ENCODE measurements around the gene ACSF3. TPM values are rescaled to one million over a fixed set of nuclear protein-coding genes. Genes with fewer than 3 reads are reported as not detected.

ACSF3 gene
- total RNA-seq, 1 experiment from 2014 or later: 74.5 TPM

- ATAC-seq (no peak), DNase-seq (ENCODE audit: low read depth, low spot score) (no peak)
- H3K4me3 ChIP-seq (replicated peaks in 1 of 2; ENCODE audit: low read depth in 1 of 2, low read length in 2 of 2): no peak overlapping the region
- TF ChIP-seq, protein P1, sequence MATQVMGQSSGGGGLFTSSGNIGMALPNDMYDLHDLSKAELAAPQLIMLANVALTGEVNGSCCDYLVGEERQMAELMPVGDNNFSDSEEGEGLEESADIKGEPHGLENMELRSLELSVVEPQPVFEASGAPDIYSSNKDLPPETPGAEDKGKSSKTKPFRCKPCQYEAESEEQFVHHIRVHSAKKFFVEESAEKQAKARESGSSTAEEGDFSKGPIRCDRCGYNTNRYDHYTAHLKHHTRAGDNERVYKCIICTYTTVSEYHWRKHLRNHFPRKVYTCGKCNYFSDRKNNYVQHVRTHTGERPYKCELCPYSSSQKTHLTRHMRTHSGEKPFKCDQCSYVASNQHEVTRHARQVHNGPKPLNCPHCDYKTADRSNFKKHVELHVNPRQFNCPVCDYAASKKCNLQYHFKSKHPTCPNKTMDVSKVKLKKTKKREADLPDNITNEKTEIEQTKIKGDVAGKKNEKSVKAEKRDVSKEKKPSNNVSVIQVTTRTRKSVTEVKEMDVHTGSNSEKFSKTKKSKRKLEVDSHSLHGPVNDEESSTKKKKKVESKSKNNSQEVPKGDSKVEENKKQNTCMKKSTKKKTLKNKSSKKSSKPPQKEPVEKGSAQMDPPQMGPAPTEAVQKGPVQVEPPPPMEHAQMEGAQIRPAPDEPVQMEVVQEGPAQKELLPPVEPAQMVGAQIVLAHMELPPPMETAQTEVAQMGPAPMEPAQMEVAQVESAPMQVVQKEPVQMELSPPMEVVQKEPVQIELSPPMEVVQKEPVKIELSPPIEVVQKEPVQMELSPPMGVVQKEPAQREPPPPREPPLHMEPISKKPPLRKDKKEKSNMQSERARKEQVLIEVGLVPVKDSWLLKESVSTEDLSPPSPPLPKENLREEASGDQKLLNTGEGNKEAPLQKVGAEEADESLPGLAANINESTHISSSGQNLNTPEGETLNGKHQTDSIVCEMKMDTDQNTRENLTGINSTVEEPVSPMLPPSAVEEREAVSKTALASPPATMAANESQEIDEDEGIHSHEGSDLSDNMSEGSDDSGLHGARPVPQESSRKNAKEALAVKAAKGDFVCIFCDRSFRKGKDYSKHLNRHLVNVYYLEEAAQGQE (IDR thresholded peaks at IDR 0.05; ENCODE audit: low read depth): no peak
- TF ChIP-seq SIN3A (IDR thresholded peaks at IDR 0.05; ENCODE audit: low read depth): no peak
- no peak for TF ChIP-seq TCF7L2 (IDR thresholded peaks at IDR 0.05; ENCODE audit: borderline replicate concordance, extremely low read depth, insufficient read depth, insufficient read length)
- TF ChIP-seq POLR2AphosphoS5 (IDR thresholded peaks at IDR 0.05; ENCODE audit: low read depth, low read length): no peak
- CTCF ChIA-PET: no interaction called here
- no peaks in the 10 kb centered on the region; the same call in 1 of the 2 replicates for H3K79me2 ChIP-seq (ENCODE audit: insufficient read depth, low read length)
- peaks cover 12 to 23% of the 10 kb centered on the region in 2 experiments for H3K4me1 ChIP-seq (ENCODE audit: control insufficient read depth in 1 of 2, insufficient read depth in 2 of 2, low read length in 2 of 2)
- no peaks in the 10 kb centered on the region for H3K9me2 ChIP-seq (ENCODE audit: insufficient read depth)
- no peak overlapping the region; the same call in 1 of the 2 replicates for H3K27ac ChIP-seq (ENCODE audit: low read depth, low read length)
- no peak overlapping the region for H2AFZ ChIP-seq (ENCODE audit: low read depth, low read length, poor library complexity, severe bottlenecking)
- RAD21 ChIA-PET (ENCODE audit: low non-redundant PET in 1 of 2, low total read pairs in 2 of 2, uncharacterized antibody in 2 of 2, unreplicated experiment in 2 of 2): no interaction called here
- BruUV-seq (replicated peaks): no TSS peak
- no peak overlapping the region for H3K4me2 ChIP-seq (ENCODE audit: low read length)
- no peaks in the 10 kb centered on the region for H3K36me3 ChIP-seq (ENCODE audit: control insufficient read depth in 1 of 2, insufficient read depth in 2 of 2, low read length in 2 of 2)
- POLR2A ChIA-PET: no interaction called here
- H3K9me3 ChIP-seq (ENCODE audit: control insufficient read depth in 1 of 2, insufficient read depth in 1 of 2, low read depth in 1 of 2, low read length in 2 of 2): no peaks in the 10 kb centered on the region
- H4K20me1 ChIP-seq (ENCODE audit: insufficient read depth): no peaks in the 10 kb centered on the region
- intact Hi-C loops (cut with micrococcal nuclease): loop anchor here (10.0 kb wide), 1 partner anchor 242 kb away; the partner anchor contains the start of gene APRT
- 0 out of 2 replicates have a peak, but pooled peaks cover 2% of the 10 kb centered on the region for H3K27me3 ChIP-seq (ENCODE audit: insufficient read depth, low read length)
- H3K9ac ChIP-seq (ENCODE audit: low read length): no peak overlapping the region
Observed at GRCh38 chr16:89056592-89056991, 37.1 kb upstream of the ACSF3 start.

DNA sequence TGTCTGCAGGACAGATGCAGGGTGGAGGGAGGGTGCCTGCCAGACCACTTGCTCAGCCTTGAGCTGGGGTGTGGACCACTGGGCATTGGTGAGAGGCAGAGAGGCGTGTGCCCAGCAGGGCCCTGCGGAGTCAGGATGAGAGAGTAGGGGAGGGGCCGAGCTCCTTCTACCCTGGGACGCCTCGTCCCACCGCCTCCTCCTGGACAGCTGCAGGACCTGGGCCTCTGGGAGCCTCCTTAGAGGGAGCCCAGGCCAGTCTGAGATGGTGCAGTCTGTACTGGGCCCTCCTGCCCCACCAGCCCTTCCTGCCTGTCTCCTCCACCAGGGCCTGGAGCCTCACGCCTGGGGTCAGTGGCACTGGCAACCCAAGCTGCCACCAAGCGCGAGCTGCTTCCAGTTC is 35.9 kb upstream of the ACSF3 start:
- no peak overlapping the region for H3K4me3 ChIP-seq (replicated peaks in 1 of 2; ENCODE audit: low read depth in 1 of 2, low read length in 2 of 2)

More for the DNA sequence above, 35.9 kb upstream of the ACSF3 start:
- no peak for DNase-seq (ENCODE audit: low read depth, low spot score)
- Histone ChIP-seq H3K4me2 (ENCODE audit: low read length) (no peak overlapping the region), H2AFZ (ENCODE audit: low read depth, low read length, poor library complexity, severe bottlenecking) (no peak overlapping the region), H3K9me2 (ENCODE audit: insufficient read depth) (no peaks in the 10 kb centered on the region), H3K9ac (ENCODE audit: low read length) (no peak overlapping the region), H4K20me1 (ENCODE audit: insufficient read depth) (no peaks in the 10 kb centered on the region), H3K27me3 (ENCODE audit: insufficient read depth, low read length) (0 out of 2 replicates have a peak, but pooled peaks cover 2% of the 10 kb centered on the region), H3K27ac (ENCODE audit: low read depth, low read length) (no peak overlapping the region), H3K9me3 (ENCODE audit: control insufficient read depth in 1 of 2, insufficient read depth in 1 of 2, low read depth in 1 of 2, low read length in 2 of 2) (no peaks in the 10 kb centered on the region), H3K79me2 (ENCODE audit: insufficient read depth, low read length) (no peaks in the 10 kb centered on the region), H3K36me3 (ENCODE audit: control insufficient read depth in 1 of 2, insufficient read depth in 2 of 2, low read length in 2 of 2) (no peaks in the 10 kb centered on the region), H3K4me1 (ENCODE audit: control insufficient read depth in 1 of 2, insufficient read depth in 2 of 2, low read length in 2 of 2) (peaks cover 8 to 15% of the 10 kb centered on the region in 2 experiments; a peak in 3 of 4 replicates)
- no TSS peak for BruUV-seq (replicated peaks)
- no peak for ATAC-seq
- ChIA-PET POLR2A (no interaction called here), RAD21 (ENCODE audit: low non-redundant PET in 1 of 2, low total read pairs in 2 of 2, uncharacterized antibody in 2 of 2, unreplicated experiment in 2 of 2) (no interaction called here), CTCF (no interaction called here)
- TF ChIP-seq FOSL1 (IDR thresholded peaks at IDR 0.05; ENCODE audit: low read depth) (no peak), POLR2AphosphoS5 (IDR thresholded peaks at IDR 0.05; ENCODE audit: low read depth, low read length) (no peak), TCF7L2 (IDR thresholded peaks at IDR 0.05; ENCODE audit: borderline replicate concordance, extremely low read depth, insufficient read depth, insufficient read length) (no peak), POLR2A (IDR thresholded peaks at IDR 0.05; ENCODE audit: borderline replicate concordance, extremely low read depth, insufficient read depth, insufficient read length) (no peak), ZFX (IDR thresholded peaks at IDR 0.05) (no peak)
- intact Hi-C loops (cut with micrococcal nuclease): loop anchor here (10.0 kb wide), 1 partner anchor 243 kb away; the partner anchor contains the start of gene APRT
